HPDE6-E6E7 (cell line): Measurements from ENCODE around the gene MX1.

Source experiments
- DNase-seq: peaks from one replicate; pipeline ENCODE4 v3.0.0; 2011; ENCODE audit warnings: missing footprints; ENCODE audit errors: extremely low spot score

MX1 gene

DNA sequence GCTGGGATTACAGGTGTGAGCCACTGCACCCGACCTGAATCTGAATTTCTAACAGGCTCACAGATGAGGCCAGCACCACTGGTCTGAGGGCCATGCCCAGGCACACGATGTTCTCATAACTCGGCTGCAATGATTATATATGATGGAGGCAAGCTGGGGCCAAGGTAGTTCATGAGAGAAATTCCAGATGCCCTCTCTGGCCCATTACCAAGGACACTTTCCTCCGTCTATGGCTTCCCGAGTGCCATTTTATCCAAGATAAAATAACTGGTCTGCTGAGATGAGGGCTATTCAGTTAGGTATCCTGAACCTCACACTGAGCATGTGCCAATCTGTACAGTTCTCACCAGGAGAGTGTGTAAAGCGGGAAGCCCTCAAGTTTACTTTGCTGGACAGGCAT, 65.4 kb downstream of the MX1 start:
- no peak for DNase-seq

DNA sequence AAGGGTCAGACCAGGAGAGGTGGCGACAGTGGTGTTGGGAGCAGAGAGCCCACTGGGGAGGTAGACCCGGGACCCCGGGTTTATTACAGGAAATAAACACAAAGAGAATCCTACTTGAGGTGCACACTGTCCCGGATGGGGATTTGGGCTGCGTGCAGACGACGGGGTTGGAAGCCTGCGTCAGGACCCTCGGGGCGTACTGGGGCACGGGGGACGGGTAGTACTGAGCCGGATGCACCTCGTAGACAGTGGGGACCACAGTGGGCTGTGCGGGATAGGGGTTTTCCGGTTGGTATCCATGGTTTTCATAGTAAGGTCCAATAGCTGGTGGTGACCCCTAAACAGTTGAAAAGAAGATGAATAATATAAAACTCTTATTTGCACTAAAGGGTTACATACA, 68.2 kb downstream of the MX1 start:
- DNase-seq: no peak

DNA sequence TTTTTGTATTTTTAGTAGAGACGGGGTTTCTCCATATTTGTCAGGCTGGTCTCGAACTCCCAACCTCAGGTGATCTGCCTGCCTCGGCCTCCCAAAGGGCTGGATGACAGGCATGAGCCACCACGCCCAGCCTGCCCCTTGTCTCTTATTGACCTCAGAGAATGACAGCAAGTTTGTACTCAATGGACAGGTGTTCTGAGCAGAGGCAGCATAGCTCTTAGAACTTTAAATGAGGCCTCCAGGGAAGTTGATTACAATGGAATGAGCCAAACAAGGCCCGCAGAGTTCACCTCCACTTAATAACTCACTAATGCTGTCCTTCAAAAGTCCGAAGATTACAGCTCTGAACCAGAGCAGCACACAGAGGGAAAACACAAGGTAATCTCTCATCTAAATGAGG, 71.0 kb downstream of the MX1 start:
- no peak for DNase-seq

DNA sequence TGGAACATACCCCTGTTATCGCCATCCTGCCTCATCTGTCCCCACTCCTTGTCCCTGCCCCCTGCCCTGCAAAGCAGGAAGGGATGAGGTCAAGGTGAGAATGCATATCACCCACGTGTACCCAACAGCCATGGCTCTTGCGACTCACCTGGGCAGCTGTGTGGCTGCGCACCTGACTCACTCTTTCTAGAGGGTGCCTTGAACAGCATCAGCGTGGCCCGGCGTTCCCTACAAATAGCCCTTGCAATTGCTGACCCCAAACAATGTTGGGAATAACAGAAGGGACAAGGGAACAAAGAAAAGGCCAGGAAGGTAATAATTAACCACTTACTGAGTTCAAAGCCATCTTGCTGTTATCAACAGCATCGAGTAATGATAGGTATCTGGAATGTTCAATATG, 71.7 kb downstream of the MX1 start:
- DNase-seq: no peak

DNA sequence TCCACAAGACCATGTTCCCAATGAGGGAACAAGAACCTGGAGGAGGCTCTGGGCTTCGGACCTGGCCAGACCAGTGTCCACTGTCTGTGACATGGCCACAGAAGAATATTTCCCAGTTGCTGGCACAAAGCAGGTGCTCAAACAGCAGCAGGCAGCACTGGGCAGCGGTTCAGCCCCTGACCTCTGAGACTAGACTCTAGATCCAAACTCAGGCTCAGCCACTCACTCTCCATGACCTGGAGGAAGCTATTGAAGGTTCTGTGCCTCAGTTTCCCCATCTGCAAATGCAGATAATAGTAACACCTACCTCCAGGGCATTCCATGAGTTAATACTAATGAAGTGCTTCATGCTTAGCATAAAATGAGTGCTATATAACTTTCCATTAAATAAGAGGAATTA, 73.9 kb downstream of the MX1 start:
- no peak for DNase-seq

DNA sequence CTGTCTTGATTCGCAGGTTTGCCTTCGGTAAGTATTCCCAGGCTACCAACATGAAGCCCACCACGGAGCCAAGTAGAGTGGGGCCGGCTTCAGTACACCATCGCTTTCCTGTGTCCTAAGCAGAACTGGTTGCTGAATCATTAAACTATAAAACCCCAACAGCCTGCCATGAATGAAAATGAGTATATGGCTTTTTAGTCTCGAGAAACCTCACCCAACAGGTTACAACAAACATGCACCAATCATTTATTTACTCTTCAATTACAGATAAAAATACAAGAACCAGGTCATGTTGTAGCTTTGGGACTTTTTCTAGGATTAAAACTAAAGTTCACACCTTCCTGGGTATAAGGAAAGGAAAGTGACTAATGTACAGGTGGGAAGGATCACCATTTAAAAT, 74.3 kb downstream of the MX1 start:
- no peak for DNase-seq

DNA sequence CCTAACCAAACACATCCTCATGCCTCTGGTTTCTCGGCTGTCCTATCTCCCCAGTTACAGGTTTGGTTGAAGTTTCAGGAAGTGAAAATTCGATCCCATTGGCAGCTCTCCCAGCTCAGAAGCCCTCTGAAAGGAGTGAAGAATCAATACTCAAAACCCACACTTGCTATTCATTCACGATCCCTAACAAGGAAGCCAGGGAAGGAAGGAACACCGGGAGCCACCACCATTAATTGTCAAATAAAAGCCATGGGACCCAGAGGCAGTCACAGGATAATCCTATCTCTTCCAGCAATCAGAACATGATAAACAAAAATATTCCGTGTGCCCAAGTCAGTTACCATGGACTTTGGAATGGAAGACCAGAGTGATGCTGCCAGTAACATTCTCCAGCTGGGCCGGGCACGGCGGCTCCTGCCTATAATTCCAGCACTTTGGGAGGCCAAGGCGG, 74.9 kb downstream of the MX1 start:
- DNase-seq: no peak

DNA sequence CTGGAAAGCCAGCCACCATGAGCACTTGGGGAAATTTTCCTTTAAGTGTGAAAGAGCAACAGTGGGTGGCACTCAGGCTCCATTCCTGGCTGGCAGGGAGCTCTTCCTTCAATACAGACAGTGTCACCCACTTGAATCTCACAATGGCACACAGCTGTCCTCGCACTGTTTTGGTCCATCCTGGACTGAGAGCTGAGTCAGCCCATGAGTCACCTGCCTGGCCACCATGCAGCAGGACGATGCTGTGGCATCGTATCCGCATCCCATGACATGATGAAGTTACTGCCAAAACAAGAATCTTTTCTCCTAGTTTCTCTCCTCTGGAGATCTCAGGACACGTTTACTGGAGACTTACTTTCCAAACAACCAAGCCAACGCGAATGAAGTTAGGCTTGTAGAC, 75.9 kb downstream of the MX1 start:
- no peak for DNase-seq

DNA sequence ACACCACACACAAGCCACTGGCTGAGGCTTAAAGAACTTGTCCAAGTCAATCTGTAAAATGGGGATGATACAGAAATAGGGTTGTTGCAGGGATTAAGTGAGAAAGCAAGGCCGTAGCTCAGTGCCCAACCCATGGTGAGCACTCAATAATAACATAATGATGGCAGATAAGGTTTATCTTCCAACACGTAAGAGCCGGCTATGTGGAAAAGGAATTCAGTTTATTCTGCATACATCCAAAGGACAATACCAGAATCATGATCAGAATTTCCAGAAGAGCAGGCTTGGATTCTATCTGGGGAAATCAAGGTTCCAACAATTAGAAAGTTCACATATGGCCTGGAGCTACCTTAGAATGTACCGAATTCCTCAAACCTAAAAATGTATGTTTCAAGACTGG, 77.3 kb downstream of the MX1 start:
- DNase-seq: no peak

DNA sequence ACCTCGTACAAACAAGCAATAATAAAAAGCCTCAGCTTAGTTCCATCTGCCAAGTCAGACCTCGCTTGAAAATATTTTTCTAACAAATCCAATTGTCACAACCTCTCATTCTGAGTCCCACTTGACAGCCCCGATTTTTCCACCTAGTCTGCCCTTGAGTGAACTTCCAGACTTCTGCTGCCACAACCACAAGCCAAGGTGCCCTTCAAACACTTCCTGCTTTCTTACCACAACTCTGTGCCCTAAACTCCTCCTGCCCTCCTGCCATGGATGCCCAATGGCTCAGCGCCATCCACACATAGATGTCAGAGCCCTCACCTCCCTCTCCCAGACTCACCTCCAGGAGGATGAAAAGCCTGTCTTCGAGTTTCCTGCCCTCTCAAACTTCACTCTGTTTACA, 78.0 kb downstream of the MX1 start:
- no peak for DNase-seq

DNA sequence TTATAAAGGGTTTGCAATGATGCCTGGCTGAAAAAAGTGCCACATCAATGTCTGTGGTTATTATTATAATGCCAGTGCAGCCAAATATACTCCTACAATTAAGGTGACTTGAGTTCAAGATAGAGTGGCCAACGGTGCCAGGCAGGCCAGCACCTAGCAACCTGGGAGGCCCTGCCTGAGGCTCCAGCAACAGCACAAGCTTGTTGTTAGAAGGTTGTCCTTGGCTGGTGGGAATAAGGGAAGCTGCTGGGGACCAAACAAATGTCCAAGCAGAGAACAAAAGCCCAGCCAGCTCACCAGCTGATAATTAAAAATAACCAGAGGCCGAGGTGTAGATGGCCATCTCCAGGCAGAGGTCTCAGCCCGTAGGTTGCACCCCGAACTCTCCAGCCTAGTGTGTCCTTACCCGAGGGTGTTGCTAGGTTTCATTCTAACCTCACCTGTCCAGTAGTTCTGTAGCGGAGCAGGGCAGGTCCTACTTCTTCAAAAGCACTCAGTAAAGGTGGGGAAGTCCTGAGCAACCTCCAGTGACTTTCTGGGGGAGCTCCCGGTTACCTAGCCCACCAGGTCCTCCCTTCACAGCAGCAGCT, 80.1 kb downstream of the MX1 start:
- DNase-seq: no peak

DNA sequence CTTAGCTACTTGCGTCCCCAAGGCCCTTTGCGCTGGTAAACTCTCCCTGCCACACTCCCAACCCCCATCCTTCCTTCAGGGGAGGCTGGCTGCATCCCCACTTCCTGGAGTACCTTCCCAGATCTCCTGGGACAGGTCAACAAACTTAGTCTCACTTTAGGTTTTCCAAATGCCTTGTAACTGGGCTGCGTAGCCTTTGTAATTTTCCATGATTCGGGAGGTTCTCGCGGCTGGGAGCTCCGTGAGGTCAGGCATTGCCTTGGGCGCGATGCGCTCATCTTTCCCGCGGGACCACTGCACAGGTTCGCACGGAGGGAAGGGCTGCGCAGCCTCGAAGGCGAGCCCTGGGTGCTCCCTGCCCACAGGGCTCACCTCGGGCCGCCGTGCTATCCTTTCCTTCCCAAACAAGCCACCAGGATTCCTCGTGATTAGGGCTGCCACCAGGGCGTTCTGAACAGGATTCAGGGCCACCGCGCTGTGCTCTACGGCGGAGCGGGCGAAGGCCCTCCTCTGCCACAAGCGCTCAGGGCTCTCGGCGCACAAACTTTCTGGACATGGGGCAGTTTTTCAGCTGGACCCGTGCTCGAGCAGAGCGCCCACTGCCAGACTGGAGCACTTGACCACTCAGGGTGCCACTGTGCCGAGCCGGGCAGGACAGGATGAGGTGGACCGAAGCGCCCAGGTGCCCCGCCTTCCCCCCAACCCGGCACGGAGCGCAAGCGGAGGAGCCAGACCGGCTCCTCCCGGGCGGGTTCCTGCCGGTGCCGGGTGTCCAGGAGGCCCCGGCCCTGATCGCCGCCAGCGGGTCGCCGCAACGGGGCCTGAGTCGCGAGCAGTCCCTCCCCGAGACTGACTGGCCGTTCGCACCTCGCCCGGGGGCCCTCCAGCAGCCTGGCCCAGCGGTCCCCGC, 80.8 kb downstream of the MX1 start:
- no peak for DNase-seq

DNA sequence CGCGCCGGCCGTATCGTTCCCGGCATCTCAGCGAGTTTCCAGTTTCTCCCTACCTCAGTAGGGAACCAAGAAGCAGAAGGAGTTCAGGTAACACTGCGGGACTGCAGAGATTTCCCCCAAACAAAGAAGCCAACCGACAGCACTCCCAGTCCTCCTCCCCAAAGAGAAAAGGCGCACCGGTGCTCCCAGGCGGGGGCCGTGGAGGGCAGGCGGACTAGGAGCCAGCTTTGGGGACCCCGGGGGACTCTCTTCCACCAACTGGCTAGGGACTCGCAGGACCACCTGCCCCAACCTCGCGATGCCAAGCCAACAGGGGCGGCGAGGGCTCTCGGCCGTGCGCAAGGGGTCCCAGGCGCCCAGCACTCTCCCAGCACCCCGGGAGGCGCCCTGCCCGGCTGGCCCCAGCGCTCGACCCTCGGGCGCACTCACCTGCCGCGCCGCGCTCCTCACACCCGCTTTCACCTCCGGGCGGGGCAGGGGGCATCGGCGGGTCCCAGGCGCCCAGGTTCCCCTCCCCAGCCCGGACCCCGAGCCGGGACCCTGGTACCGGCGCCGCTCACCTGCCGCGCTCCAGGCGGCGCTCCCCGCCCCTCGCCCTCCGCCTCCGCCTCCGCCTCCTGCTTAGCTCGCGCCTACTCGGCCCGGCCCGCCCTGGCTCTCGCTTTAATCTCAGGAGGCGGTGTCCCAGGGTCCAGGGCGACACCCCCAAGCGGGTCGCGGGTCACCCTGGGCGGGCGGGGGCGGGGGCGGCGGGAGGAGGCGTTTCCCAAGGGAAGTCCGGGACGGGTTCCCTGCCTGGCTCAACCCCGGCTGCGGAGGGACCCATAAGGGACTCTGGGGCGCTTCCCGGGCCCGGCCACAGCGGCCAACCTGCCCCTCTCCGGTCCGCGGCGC, 81.7 kb downstream of the MX1 start, which contains the start of gene TMPRSS2:
TSS of gene TMPRSS2 (minus strand) at position 638 of the 894 bp plus-strand sequence. CDS start 10,025 bp downstream, outside the sequence.
- no peak for DNase-seq

DNA sequence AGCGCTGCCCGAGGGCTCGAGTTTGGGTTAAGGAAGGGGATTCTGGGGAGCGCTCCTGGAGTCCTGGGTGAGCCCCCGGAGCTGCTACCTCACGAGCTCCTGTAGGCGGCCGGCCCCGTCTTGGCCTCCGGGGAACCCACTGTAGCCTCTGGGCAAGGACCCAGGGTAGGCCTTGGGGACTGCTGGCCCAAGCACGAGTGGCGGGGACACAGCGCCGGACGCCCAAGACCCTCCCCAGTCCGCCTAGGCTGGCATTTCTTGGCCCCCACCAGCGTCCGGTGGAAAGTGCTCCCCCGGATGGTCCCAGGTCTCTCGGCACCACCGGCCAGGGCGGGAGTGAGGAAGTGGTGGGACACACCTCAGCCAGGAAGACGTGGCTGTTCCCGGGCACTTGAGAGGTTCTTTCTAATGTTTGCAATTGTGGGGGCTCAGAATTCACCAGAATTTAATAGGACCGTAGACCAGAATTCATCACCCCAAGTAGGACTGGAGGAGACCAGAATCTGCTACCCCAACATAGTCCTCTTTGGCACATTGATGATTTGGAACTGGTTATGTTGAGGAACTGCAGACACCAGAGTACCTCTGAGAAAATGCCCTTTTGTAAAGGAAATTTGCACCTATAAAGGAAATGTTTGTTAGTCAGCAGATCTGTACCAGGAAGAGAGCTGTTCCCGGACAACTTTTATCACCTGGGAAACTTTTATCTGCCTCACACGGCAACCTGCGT, 82.5 kb downstream of the MX1 start:
- no peak for DNase-seq
